ENCODE results near the gene PKD2. TPM values are rescaled to one million over a fixed set of nuclear protein-coding genes. Genes with fewer than 3 reads are reported as not detected.

Gene PKD2
- polyA plus RNA-seq, 3 donors = 1.2 to 9.7 (median 2.4) TPM

GRCh38 chr4:87962398-87963146 is 44.9 kb upstream of the PKD2 start:
- intact Hi-C loops (cut with micrococcal nuclease) = no loop called here
- Histone ChIP-seq H3K27ac (ENCODE audit: low read depth in 1 of 2, low read length in 2 of 2) (no peak overlapping the region), H3K79me2 (ENCODE audit: insufficient read depth, low read length) (no peaks in the 10 kb centered on the region), H3K27me3 (ENCODE audit: control insufficient read depth in 2 of 2, insufficient read depth in 2 of 2, low read length in 2 of 2) (no peaks in the 10 kb centered on the region), H3K36me3 (replicated peaks in 1 of 2; ENCODE audit: control insufficient read depth in 1 of 2, insufficient read depth in 2 of 2, low read length in 2 of 2) (no peaks in the 10 kb centered on the region), H3K4me3 (replicated peaks in 1 of 3; ENCODE audit: low read depth in 2 of 3, low read length in 3 of 3) (no peak overlapping the region), H3K4me1 (ENCODE audit: control insufficient read depth in 1 of 2, insufficient read depth in 2 of 2, low read length in 2 of 2) (no peaks in the 10 kb centered on the region), H2AFZ (ENCODE audit: insufficient read depth, low read depth, low read length, poor library complexity, severe bottlenecking) (no peak overlapping the region), H4K20me1 (ENCODE audit: insufficient read depth, low read length) (no peaks in the 10 kb centered on the region), H3K4me2 (replicated peaks; ENCODE audit: extremely low read depth, low read length, poor library complexity, severe bottlenecking) (no peak overlapping the region), H3K9ac (ENCODE audit: insufficient read depth, low read length, poor library complexity, severe bottlenecking) (no peak overlapping the region), H3K9me3 (replicated peaks in 1 of 2; ENCODE audit: control insufficient read depth in 1 of 2, insufficient read depth in 1 of 2, low read length in 2 of 2) (no peaks in the 10 kb centered on the region)
- peaks cover 0 to 8% (median 0%) of the 10 kb centered on the region in 3 donors for H3K27me3 Mint-ChIP-seq (ENCODE audit: low read depth in 3 of 3)
- H3K4me3 Mint-ChIP-seq = no peak overlapping the region
- no peak for TF ChIP-seq CTCF (IDR thresholded peaks at IDR 0.05)
- no peak overlapping the region for H3K27ac Mint-ChIP-seq
- no peaks in the 10 kb centered on the region for H3K36me3 Mint-ChIP-seq
- no peaks in the 10 kb centered on the region for H3K4me1 Mint-ChIP-seq
- WGBS (ENCODE audit: insufficient coverage) = no CpG with 5 or more reads among the region's 5 CpGs
- no peaks in the 10 kb centered on the region for H3K9me3 Mint-ChIP-seq
- no peak for DNase-seq

DNA sequence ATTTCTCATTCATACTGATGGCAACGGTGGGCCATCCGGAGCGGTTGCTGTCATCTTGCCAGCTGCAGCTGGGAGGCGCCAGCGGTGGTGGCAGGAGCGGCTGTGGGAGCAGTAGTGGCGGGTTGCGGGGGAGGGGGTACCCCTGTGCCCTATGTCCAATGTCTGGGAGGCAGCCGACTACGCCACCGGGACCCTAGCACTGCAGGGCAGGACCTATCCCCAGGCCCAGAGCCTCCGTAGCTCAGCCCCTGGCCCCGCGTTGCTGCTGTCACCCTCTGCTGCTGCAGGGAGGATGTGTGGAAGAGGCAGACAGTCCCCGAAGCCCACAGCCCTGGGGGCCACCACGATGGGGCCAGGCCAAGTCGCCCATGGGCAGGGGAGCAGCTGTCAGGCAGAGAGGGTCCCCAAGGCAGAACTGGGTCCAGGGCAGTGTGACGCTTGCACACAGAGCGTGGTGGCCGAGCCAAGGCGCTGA is 41.9 kb upstream of the PKD2 start:
- TF ChIP-seq CTCF (IDR thresholded peaks at IDR 0.05) = no peak
- H4K20me1 ChIP-seq (ENCODE audit: insufficient read depth, low read length) = no peaks in the 10 kb centered on the region
- peaks cover 7 to 9% (median 7%) of the 10 kb centered on the region in 3 donors for H3K27me3 Mint-ChIP-seq (ENCODE audit: low read depth in 3 of 3)
- H3K4me1 Mint-ChIP-seq = no peaks in the 10 kb centered on the region
- H3K4me3 ChIP-seq (replicated peaks in 1 of 3; ENCODE audit: low read depth in 2 of 3, low read length in 3 of 3) = no peak overlapping the region
- no peak overlapping the region for H3K27ac Mint-ChIP-seq
- no peaks in the 10 kb centered on the region for H3K9me3 Mint-ChIP-seq
- no peak overlapping the region for H3K9ac ChIP-seq (ENCODE audit: insufficient read depth, low read length, poor library complexity, severe bottlenecking)
- H3K4me1 ChIP-seq (ENCODE audit: control insufficient read depth in 1 of 2, insufficient read depth in 2 of 2, low read length in 2 of 2) = no peaks in the 10 kb centered on the region
- H3K9me3 ChIP-seq (replicated peaks in 1 of 2; ENCODE audit: control insufficient read depth in 1 of 2, insufficient read depth in 1 of 2, low read length in 2 of 2) = no peaks in the 10 kb centered on the region
- DNase-seq = no peak
- no peak overlapping the region for H3K27ac ChIP-seq (ENCODE audit: low read depth in 1 of 2, low read length in 2 of 2)
- no peak overlapping the region for H3K4me2 ChIP-seq (replicated peaks; ENCODE audit: extremely low read depth, low read length, poor library complexity, severe bottlenecking)
- intact Hi-C loops (cut with micrococcal nuclease) = no loop called here
- H3K36me3 Mint-ChIP-seq = no peaks in the 10 kb centered on the region
- H3K36me3 ChIP-seq (replicated peaks in 1 of 2; ENCODE audit: control insufficient read depth in 1 of 2, insufficient read depth in 2 of 2, low read length in 2 of 2) = no peaks in the 10 kb centered on the region
- no peaks in the 10 kb centered on the region for H3K27me3 ChIP-seq (ENCODE audit: control insufficient read depth in 2 of 2, insufficient read depth in 2 of 2, low read length in 2 of 2)
- 92% methylated on average over 18 of the region's 21 CpGs for WGBS (ENCODE audit: insufficient coverage)
- H3K79me2 ChIP-seq (ENCODE audit: insufficient read depth, low read length) = no peaks in the 10 kb centered on the region
- H2AFZ ChIP-seq (ENCODE audit: insufficient read depth, low read depth, low read length, poor library complexity, severe bottlenecking) = no peak overlapping the region
- H3K4me3 Mint-ChIP-seq = no peak overlapping the region

All from CD14-positive monocyte (primary cell).